Measurements from ENCODE around the gene RALGPS1.

- TF ChIP-seq, protein P1, sequence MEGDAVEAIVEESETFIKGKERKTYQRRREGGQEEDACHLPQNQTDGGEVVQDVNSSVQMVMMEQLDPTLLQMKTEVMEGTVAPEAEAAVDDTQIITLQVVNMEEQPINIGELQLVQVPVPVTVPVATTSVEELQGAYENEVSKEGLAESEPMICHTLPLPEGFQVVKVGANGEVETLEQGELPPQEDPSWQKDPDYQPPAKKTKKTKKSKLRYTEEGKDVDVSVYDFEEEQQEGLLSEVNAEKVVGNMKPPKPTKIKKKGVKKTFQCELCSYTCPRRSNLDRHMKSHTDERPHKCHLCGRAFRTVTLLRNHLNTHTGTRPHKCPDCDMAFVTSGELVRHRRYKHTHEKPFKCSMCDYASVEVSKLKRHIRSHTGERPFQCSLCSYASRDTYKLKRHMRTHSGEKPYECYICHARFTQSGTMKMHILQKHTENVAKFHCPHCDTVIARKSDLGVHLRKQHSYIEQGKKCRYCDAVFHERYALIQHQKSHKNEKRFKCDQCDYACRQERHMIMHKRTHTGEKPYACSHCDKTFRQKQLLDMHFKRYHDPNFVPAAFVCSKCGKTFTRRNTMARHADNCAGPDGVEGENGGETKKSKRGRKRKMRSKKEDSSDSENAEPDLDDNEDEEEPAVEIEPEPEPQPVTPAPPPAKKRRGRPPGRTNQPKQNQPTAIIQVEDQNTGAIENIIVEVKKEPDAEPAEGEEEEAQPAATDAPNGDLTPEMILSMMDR (IDR thresholded peaks at IDR 0.05 in 8 of 11, conservative IDR thresholded peaks at IDR 0.05 in 3 of 11), result no peak
- TF ChIP-seq POLR2AphosphoS5 (IDR thresholded peaks at IDR 0.05), result no peak
- TF ChIP-seq POLR2A (IDR thresholded peaks at IDR 0.05), result no peak
These were observed 173.3 kb downstream of the RALGPS1 start for GRCh38 chr9:127087836-127088235.
